Stimulated activated naive CD8-positive, alpha-beta T cell treated with anti-CD3 and anti-CD28 coated beads, Interleukin-15, Interleukin-2, amounts not matched to agents 100 U/mL and 50 U/mL, for 24 hours (primary cell): ENCODE measurements around the gene GFOD1.

Source experiments
- ATAC-seq: fragments of 150-1000 bp; cut with Tn5 transposase; one replicate; pipeline ENCODE4 v1.10.0; 2021
- DNase-seq: peaks from one replicate; pipeline ENCODE4 v3.0.0; 2021

GFOD1 gene

GRCh38 chr6:13315896-13316295 lies 171.5 kb downstream of the GFOD1 start:
- no peak for DNase-seq
- ATAC-seq, result no peak

DNA sequence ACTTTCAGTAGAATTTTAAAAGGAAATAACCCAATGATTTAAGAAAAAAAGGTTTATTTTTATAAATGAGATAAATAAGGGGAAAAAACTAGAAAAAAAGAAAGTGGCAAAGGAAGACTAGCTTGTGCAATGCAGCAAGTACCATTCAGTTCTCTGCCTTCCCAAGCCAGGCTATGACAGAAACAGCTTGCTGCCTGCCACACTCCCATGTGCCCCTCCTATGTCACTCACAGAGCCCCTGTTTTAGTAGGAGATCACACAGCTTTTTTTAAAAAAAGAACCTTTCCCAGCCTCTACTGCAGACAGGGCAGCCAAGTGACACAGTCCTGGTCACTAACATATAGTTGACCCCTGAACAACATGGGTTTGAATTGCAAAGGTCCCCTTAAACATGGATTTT lies 172.6 kb downstream of the GFOD1 start:
- DNase-seq (no peak), ATAC-seq (no peak)

DNA sequence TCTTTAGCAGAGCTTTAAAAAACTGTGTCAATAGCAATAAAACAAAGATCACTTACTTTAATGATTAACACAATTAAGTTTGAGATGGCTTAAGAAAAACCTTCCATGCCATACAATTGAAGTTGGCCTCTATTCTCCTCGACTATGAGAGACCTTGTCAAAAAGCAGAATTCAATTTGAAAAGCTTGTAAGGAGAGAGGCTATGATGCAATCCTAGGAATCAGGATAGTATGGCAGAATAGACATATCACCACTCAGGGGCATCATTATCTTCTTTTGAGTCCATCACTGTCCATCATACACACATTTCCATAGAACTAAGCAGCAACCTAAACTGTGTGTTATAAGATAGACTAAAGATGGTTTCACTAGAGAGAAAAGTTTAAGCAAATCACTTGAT lies 176.2 kb downstream of the GFOD1 start:
- no peak for ATAC-seq

DNA sequence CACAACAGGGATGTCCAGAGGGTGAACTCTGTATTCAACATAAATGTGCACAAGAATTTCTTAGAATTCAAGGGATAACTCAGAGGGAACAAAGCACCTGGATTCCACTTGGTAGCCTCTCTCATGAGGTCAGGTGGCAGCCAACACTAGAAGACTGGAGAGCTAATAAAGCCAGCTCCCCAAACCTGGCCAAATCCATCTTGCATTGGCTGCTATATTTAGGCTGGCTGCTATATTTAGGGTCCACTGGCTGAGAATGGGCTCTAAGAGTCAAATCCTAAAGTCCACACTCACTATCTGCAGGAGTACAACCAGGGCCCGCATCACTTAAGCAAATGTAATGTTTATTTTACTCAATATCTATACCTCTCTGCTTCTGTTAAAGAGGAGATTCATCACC lies 179.1 kb downstream of the GFOD1 start:
- no peak for DNase-seq
- ATAC-seq, result no peak

More for the DNA sequence above, 176.2 kb downstream of the GFOD1 start:
- DNase-seq, result no peak
